Hippocampal formation (tissue), 2 donors: Measurements from ENCODE around the gene ARMC9.
"Not testable (repeated sequence)": the region's sequence is repeated elsewhere in the genome, so short reads cannot be mapped to it uniquely, and the experiment has no call there.

Experiments
- DNase-seq, 2 donors: peaks; one replicate each; lab custom pipeline; 2025; lab: John Stamatoyannopoulos, UW

ARMC9 gene

DNA sequence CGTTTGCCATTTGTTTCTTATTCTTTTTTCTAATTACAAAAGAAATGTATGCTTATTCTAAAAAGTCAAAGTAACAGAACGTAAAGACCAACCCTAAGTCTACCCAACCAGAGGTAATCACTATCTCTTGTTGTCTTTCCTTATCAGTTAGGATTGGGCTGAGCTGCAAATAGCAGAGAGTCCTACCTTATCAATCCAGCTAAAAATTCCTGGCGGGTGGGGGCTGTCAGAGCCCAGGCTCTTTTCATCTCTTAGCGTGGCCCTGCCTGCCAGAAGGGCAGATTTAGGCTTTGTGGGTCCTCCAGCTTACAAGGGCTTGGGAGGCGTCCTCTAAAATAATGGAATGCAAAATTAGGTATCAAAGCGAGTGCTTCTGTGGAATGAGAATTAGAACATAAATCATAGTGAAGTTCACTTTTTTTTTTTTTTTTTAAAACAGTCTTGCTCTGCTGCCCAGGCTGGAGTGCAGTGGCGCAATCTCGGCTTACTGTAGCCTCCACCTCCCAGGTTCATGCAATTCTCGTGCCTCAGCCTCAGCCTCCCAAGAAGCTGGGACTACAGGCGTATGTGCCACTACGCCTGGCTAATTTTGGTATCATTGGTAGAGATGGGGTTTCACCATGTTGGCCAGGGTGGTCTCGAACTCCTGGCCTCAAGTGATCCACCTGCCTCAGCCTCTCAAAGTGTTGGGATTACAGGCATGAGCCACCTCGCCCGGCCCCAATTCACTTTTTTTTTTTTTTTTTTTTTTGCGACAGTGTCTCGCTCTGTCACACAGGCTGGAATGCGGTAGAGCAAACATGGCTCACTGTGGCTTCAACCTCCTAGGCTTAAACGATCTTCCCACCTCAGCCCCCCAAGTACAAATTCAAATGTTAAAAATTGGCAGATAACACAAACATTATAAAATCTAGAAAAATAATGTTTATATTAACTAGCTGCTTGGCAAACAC is 139.7 kb downstream of the ARMC9 start:
- no peak for DNase-seq

GRCh38 chr2:231339316-231339715 is 140.9 kb downstream of the ARMC9 start:
- no peak for DNase-seq

GRCh38 chr2:231341100-231341499 is 142.7 kb downstream of the ARMC9 start:
- no peak for DNase-seq

GRCh38 chr2:231342061-231342711 is 143.8 kb downstream of the ARMC9 start:
- no peak for DNase-seq

- no peak for DNase-seq
Measured at GRCh38 chr2:231343006-231343710, 144.7 kb downstream of the ARMC9 start.

DNA sequence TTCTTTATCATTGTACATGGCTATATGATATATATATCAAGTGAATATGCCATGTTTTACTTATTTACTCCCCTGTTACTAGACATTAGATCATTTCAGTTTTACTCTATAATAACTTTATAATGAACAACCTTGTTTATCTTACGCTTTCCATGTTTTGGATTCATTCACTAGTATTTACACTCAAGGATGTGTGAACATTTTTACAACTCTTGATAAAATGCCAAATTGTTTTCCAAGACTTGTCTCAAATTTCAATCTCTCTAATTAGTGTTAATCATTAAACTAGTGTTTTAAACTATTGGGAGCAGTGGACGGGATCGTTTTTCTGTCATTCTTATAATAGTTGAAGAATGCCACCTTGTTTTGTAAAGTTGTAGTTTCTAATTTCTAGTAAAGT is 145.6 kb downstream of the ARMC9 start:
- DNase-seq: no peak

- no peak for DNase-seq
Measured at GRCh38 chr2:231344851-231345250, 146.4 kb downstream of the ARMC9 start.

DNA sequence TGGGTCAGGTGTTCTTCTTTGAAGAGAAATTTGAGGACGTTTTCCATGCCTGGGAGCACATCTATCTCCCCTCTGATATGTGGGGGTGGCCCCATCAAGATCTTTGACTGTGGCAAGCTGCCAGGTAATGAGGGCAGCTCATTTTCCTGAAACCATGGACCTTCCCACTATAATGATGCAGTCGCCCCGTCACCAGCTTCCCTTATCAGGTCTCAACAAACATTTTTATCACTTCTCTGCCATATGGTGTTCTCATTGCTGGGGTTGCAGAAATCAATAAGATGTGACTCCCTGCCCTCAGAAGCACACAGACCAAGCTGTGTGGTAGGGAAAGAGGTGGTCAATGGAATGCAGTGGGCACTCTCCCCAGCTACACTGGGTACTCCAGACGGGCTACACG is 148.7 kb downstream of the ARMC9 start:
- no peak for DNase-seq

- DNase-seq: no peak
Measured at GRCh38 chr2:231347638-231348037, 149.2 kb downstream of the ARMC9 start.

- DNase-seq: no peak
Measured at GRCh38 chr2:231348173-231348572, 149.7 kb downstream of the ARMC9 start.

DNA sequence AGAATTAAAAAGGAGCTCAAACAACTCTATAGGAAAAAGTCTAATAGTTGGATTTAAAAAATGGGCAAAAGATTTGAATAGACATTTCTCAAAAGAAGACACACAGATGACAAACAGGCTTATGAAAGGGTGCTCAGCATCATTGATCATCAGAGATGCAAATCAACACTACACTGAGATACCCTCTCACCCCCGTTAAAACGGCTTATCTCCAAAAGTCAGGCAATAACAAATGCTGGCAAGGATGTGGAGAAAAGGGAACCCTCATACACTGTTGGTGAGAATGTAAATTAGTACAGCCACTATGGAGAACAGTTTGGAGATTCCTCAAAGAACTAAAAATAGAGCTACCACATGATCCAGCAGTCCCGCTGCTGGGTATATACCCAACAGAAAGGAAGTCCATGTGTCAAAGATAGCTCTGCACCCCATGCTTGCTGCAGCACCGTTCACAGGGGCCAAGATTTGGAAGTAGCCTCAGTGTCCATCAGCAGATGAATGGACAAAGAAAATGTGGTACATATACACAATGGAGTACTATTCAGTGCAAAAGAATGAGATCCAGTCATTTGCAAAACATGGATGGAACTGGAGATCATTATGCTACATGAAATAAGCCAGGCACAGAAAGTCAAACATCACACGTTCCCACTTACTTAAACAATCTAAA is 150.4 kb downstream of the ARMC9 start:
- peak; percentile 57 to 85 for DNase-seq

GRCh38 chr2:231349374-231349735 is 150.9 kb downstream of the ARMC9 start:
- not testable (repeated sequence) for DNase-seq

GRCh38 chr2:231351648-231352047 is 153.2 kb downstream of the ARMC9 start:
- DNase-seq: no peak

DNA sequence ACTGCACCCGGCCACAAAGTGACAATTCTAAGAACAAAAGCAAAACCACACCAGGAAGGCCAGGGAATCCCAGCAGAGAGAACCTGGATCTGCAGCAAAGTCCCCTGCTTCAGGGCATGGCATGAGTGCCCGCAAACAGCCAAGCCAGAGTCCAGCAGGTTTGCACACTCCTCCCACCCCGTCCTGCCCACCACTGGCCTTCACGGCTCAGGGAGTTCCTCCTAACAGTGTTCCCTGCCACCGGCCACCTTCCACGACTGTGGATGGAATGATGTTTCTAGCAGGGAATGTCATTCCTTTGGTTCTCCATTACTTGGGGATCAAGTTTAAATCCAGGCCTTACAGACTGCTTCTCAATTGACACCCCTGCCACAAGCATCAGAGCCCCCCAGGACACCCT is 155.0 kb downstream of the ARMC9 start:
- no peak for DNase-seq

DNA sequence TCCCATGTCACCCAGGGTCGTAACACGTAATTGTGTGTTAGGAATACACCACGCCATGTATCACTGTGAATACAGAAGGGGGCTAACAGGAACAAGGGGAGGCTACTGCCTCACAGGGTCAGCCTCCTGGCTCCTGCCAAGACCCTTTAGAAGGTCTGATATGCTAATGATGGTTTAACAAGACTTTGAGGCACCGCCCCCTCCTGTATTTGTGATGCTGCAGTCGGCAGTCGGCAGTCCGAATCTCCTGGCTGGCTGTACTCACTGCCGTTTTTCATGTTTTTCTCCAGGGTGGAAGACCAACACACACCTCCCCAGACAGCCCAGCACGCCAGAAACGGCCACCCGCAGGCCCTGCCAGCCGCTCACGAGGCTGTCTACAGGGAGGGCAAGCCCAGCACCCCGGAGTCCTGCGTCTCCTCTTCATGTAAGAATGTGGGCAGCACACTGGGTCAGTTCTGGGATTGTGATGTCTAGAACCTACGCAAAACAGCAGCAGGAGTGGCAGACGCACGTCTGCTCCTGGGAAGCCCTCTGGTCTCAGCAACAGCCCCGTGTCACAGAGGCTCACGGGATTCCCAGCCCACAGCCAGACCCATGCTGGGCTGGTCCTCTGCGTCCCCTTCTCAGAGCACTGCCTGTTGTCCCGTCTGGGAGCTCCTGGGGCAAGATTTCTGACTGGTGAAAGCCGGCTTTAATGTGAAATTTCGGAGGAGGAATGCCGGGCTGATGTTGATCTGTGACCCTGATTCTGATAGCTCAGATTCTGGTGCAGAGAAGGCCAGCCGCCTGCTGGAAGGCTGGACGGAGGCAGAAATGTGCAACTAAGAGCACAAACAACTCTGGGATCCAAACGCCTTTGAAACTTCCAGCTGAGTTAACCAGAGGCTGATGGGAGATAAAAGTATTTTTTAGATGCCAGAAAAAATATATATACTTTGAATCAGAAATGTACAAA is 157.4 kb downstream of the ARMC9 start:
- no peak for DNase-seq

GRCh38 chr2:231356466-231356844 is 158.0 kb downstream of the ARMC9 start:
- no peak for DNase-seq

DNA sequence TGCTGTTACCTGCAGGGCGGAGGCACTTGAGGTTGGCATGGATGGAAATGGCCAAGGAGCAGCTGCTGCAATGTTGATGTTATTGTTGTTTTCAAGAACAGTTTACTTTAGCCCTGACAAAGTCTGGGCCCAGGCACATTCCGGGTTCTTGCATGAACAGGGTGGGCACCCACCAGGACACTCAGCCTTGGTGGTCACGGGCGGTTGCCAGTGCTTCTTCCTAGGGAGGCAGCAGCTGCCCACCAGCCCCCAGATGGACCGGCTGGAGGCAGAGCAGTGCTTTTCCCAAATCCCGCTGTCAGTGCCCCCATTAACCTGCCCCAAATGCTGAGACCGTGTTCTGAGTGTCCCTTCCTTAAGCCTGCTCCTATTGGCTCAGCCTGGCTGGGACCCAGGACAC is 158.6 kb downstream of the ARMC9 start:
- DNase-seq: no peak

DNA sequence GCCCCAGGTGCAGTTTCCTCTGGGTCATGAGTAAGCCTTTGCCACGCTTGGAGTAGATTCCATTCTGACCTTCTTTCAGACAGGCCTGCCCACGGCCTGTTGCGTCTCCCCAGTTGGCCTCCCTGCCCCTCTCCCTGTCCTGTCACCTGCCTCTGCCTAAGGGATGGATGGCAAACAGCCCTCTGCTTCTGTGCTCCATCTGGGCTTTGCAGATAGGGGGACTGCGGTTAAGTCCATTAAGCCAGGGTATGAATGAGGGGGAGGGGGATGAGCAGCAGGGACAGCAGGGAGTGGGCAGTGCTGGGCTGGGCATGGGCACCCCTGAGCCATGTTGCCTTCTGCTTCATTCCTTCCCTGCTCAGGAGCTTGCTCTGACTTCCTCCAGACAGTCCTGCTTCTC is 159.5 kb downstream of the ARMC9 start:
- no peak for DNase-seq

DNA sequence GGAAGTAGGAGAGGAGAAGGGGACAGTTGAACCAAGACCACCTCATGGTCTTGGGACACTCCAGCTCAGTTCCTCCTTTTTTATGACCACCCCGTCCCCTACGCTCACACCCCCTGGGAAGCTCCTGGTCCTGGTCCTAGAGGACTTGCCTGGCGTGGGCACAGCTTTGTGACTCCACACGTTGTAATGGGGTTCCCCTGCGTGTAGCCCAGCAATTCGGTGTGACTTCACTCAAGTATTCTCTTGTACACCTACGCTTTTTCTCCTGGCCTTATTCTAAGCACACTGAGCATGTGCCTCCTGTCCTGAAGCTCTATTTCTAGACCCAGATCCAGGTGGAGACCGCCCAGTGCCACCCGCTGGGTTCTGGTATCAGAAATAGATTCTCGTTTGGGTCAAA is 161.0 kb downstream of the ARMC9 start:
- DNase-seq: no peak

DNA sequence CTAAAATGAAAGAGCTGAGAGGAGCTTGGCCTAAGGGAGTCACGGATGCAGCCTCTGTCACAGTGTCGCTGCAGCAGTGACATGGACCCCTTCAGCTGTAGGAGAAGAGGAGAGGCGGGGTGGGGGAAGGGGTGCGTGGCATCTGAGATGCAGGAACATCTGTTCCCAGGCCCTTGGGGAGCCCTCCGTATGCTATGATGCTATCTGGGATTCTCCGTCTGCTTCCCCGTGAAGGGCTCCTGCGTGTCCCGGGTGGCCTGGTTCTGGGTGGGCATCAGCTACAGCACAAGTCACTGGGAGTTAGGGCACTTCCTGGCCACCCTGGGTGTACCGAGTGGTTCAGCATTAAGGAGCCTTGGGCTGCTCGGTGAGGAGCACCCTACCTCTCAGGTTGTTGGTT is 161.5 kb downstream of the ARMC9 start:
- no peak for DNase-seq

- DNase-seq: no peak
Measured at GRCh38 chr2:231360401-231360800, 162.0 kb downstream of the ARMC9 start.
